AG04450 (cell line): ENCODE results near the gene CEACAM19. TPM values are rescaled to one million over a fixed set of nuclear protein-coding genes. Genes with fewer than 3 reads are reported as not detected.

Experiments used
- CTCF ChIA-PET: fragments of 300-600, 350-600 bp; formaldehyde crosslinking; extraction: SDS; loops from one replicate; lab custom pipeline; 2022; ENCODE audit warnings: antibody characterized with exemption, inconsistent platforms; lab: Charles Lee
- POLR2A ChIA-PET: fragments of 350-600 bp; formaldehyde crosslinking; extraction: SDS; loops from one replicate; lab custom pipeline; 2021; ENCODE audit warnings: antibody characterized with exemption, inconsistent platforms; lab: Yijun Ruan, JAX
- DNase-seq: peaks from one replicate; pipeline ENCODE4 v3.0.0-alpha.2; 2011; ENCODE audit warnings: low read depth, low spot score
- H3K27ac ChIP-seq: one replicate; pipeline ENCODE4 v1.5.1; 2012; ENCODE audit warnings: low read depth, low read length, control low read depth
- H3K27me3 ChIP-seq: one replicate; pipeline ENCODE4 v1.6.0; 2012; ENCODE audit warnings: low read length; ENCODE audit not compliant: control insufficient read depth, insufficient read depth
- H3K4me3 ChIP-seq: 2 replicates; pipeline ENCODE4 v1.5.1; 2011; ENCODE audit warnings: mild to moderate bottlenecking, low read depth, low read length, control low read depth
- H3K9me3 ChIP-seq: 2 replicates; pipeline ENCODE4 v1.5.1; 2012; ENCODE audit warnings: low read length; ENCODE audit not compliant: control insufficient read depth, insufficient read depth
- polyA plus RNA-seq: library from polyadenylated mRNA; depleted of rRNA; stranded (reverse); fragments of >200 nt; gene quantifications from 2 replicates; pipeline ENCODE4 v1.2.3, GENCODE V29; 2011
- TF ChIP-seq, protein P1 (sequence below): IDR thresholded peaks from 2 replicates; pipeline ENCODE4 v1.5.1; 2011; ENCODE audit warnings: low read depth, low read length, control low read depth, inconsistent platforms

CEACAM19 gene
- polyA plus RNA-seq, 1 experiment = 11.3 TPM

DNA sequence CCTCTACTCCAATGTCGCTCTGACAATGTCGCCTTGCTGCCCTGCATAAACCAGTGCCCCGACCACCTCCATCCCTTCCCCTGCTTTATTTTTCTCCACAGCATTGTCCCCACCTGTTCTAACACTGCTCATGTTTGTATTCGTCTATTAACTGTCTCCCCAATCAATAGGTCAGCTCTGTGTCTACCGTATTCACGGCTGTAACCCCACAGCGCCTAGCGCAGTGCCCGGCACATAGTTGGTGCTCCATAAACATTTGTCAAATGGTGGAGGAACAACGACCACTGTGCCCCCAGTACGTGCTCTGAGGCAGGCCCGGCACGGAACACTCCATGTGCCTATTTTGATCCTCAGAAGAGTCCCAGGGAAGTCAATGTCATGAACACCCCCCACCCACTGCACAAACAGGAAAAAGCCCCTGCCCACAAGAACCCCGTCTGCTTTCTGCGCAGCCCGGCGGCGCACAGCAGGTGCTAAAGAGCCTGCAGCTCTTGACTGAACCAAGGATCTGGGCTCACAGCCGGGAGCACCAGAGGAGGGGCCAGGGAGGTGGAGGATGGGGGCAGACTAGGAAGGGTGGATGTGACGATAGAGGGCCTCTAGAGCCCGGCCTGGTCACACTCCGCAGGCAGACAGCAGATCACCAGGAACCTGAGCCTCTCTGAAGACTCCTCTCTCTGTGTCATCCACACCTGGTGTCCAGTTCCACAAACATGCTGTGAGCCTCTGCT, 25.8 kb downstream of the CEACAM19 start:
- TF ChIP-seq, protein P1, sequence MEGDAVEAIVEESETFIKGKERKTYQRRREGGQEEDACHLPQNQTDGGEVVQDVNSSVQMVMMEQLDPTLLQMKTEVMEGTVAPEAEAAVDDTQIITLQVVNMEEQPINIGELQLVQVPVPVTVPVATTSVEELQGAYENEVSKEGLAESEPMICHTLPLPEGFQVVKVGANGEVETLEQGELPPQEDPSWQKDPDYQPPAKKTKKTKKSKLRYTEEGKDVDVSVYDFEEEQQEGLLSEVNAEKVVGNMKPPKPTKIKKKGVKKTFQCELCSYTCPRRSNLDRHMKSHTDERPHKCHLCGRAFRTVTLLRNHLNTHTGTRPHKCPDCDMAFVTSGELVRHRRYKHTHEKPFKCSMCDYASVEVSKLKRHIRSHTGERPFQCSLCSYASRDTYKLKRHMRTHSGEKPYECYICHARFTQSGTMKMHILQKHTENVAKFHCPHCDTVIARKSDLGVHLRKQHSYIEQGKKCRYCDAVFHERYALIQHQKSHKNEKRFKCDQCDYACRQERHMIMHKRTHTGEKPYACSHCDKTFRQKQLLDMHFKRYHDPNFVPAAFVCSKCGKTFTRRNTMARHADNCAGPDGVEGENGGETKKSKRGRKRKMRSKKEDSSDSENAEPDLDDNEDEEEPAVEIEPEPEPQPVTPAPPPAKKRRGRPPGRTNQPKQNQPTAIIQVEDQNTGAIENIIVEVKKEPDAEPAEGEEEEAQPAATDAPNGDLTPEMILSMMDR = no peak
- Histone ChIP-seq H3K4me3 (no peak overlapping the region), H3K27ac (no peak overlapping the region), H3K9me3 (no peaks in the 10 kb centered on the region), H3K27me3 (no peaks in the 10 kb centered on the region)
- DNase-seq = no peak
- CTCF ChIA-PET = no interaction called here
- POLR2A ChIA-PET = interaction anchor here (0.7 kb wide), 1 partner anchor 73 kb away, joined by 7 read pairs; no protein-coding TSS in a partner anchor

- Histone ChIP-seq H3K9me3 (no peaks in the 10 kb centered on the region), H3K4me3 (no peak overlapping the region), H3K27me3 (no peaks in the 10 kb centered on the region), H3K27ac (no peak overlapping the region)
- POLR2A ChIA-PET = no interaction called here
- TF ChIP-seq, protein P1 = no peak
- CTCF ChIA-PET = no interaction called here
- no peak for DNase-seq
Observed at GRCh38 chr19:44697670-44698034, 26.4 kb downstream of the CEACAM19 start.

DNA sequence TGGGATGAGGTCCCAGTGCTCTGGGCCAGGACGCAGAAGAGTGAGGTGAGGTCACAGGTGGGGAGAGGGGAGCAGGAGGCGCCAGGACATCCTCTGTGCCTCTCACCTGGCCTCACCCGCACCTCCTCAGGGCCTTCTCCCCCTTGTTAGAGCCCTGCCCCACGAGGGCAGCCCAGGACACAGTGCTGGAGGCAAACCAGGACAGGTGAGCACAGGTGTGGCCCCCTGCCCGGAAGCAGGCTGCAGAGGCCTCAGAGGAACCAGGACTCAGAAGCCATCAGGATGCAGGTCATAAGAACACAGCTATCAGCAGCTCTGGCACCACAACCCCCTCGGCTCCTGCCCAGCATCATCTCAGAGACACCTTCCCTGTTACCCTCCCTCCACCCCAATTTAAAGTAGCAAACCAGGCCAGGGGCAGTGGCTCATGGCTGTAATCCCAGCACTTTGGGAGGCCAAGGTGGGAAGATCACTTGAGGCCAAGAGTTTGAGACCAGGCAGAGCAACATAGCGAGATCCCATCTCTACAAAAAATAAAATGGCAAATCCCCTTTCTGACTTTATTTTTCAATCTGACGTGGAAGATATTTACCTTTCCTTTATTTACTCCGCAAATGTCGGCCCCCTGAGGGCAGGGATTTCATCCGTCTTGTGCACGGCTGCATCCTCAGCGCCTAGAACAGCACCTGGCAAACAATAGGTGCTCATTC, 27.4 kb downstream of the CEACAM19 start, which contains the start of gene CEACAM16:
TSS of gene CEACAM16 (plus strand) at position 660 of the 710 bp plus-strand sequence. CDS start 2,306 bp downstream, outside the sequence.
- H3K9me3 ChIP-seq = no peaks in the 10 kb centered on the region; the same call in 1 of the 2 replicates
- ChIA-PET CTCF (no interaction called here), POLR2A (no interaction called here)
- DNase-seq = no peak
- no peaks in the 10 kb centered on the region for H3K27me3 ChIP-seq
- TF ChIP-seq, protein P1 = no peak
- H3K27ac ChIP-seq = no peak within 1 kb of the TSS
- no peak within 1 kb of the TSS for H3K4me3 ChIP-seq

DNA sequence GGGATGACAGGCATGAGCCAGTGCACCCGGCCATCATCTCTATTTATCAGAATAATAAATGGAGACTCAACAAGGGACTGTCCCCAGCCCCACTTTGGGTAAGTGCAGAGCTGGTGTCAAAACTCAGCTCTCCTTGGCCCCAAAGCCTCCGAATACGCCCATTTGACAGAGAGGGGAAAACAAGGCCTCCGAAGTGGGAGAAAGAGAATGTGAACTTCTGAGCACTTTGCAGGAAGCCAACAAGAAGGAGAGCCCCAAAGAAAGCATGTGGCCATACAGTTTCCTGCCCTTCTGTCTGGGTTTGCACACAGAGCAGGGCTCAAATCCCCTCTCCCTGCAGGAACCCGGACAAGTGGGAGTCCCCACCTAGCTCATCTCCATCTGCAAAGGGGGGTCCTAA, 29.3 kb downstream of the CEACAM19 start:
- no peak overlapping the region for H3K4me3 ChIP-seq
- POLR2A ChIA-PET = no interaction called here
- no peaks in the 10 kb centered on the region; the same call in 1 of the 2 replicates for H3K9me3 ChIP-seq
- H3K27ac ChIP-seq = no peak overlapping the region
- no peak for DNase-seq
- CTCF ChIA-PET = no interaction called here
- TF ChIP-seq, protein P1 = no peak
- no peaks in the 10 kb centered on the region for H3K27me3 ChIP-seq

DNA sequence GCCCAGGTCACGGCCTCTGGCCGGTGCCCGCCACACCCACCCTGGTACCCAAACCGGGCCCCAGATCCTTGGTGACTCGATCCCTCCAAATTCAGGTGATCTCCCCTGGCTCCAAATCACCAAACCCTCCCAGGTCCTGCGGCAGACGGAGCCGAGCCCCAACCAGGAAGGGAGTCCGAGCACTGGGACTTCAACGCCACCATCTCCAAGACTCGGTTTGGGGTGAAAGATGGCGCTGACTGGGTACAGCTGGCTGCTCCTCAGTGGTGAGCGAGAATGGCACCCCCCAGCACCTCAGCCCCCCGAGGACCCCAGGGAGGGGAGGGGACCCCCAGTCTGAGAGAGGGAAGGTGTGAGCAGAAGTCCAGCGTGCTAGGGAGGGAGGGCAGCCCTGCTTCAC, 29.9 kb downstream of the CEACAM19 start:
- POLR2A ChIA-PET = no interaction called here
- DNase-seq = no peak
- Histone ChIP-seq H3K27me3 (no peaks in the 10 kb centered on the region), H3K4me3 (no peak overlapping the region), H3K27ac (no peak overlapping the region), H3K9me3 (no peaks in the 10 kb centered on the region; the same call in 1 of the 2 replicates)
- TF ChIP-seq, protein P1 = no peak
- CTCF ChIA-PET = interaction anchor here (1.4 kb wide), 1 partner anchor 12 kb away, joined by 3 read pairs; no protein-coding TSS in a partner anchor
